Measurements from ENCODE around the gene POMZP3.
"Not testable (repeated sequence)": the region's sequence is repeated elsewhere in the genome, so short reads cannot be mapped to it uniquely, and the experiment has no call there.

POMZP3 gene

DNA sequence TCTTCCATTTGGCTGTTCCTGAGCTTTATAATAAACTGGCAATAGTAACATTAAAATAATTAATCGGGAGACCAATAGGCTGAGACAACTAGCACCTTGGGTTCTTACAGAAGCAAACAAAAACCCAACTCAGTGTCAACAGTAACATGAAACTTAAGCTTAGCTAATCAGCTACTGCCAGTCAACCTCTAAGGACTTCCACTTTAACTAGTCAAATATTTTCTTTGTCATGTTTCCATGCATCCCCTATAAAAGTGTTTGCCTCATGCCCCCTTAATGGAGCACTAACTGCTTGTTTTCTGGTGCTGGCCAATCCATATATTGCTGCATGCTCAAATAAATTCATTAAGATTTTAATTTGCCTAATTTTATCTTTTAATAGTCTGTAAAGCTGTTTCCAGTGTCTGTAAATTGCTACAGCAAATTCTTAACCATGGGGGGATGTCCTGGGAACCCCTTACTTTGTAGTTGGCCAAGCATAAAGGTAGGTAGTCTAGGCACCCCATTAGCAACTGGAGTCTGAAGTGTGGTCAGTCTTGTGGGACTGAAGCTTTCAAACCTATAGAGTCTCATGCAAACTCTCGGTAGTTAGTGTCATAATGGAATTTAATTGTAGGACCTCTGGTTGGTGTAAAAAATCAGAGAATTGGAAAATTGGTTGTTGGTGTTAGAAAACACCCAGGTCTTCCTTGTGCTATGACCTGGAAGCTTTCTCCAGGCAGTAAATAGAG is 40.3 kb downstream of the POMZP3 start:
- DNase-seq (ENCODE audit: low spot score), result not testable (repeated sequence)

DNA sequence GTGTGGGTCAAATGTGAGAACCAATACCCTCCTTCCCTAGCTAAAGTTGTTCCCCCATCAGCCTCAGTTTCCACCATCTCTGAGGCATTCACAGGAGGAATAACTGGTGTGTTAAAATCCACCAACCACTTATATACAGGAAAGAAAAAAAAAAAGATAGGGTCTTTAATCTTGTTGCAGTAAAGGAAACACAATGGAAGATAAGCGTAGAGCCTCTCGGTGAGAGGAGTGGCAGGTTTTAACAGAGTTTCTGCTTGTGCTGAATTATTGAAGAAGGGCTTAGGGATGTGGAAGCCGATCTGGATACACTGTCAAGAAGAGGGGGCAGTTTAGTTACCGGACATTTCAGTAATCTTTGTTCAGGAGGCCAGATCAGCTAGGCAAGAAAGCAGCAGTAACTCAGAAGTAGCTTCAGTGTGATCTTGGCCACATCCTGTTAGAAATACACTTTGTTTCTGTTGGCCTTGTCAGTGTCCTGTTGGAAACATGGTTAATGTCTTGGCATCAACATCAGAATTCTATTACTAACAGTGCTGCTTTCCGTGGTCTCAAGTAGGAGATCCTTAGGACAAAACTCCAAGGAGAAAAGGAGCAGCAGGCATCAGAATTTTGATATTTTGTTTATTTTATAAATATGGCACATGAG is 43.3 kb downstream of the POMZP3 start:
- not testable (repeated sequence) for DNase-seq (ENCODE audit: low spot score)

DNA sequence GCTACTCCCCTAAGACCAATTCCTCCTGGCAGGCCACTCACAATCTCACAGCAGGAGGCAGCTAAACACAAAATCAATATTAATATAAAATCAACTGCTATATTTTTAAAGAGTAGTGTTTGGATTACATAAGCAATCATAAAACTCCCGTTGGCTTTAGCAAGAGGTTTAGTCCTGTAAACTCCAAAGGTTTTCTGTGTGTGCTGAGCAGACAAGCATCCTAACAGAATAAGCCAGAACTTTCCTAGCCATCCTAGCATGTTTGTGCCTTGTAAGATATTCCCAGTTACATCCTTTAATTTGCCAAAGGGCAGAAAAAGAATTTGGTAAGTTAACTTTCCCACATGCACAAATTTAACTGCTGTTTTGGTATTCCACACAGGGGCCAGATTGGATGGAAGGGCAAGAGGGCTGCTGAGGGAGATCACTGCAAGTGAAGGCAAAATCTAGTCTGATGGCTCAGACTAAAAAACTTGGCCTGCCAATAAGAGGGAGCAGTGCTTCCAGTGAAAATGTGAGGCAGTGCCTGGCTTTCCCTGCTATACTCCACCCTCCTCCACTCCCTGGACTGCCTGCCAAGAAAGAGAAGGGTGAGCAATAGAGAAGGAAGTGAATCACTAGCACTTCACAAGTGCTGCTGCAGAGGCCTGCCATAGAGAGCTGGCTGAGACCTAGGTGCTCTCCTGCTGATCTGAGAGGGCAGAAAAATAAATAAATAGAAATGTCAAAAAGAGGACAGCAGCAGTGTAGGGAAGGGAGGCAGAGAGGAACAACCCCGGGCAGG is 44.0 kb downstream of the POMZP3 start:
- DNase-seq (ENCODE audit: low spot score), result not testable (repeated sequence)

DNA sequence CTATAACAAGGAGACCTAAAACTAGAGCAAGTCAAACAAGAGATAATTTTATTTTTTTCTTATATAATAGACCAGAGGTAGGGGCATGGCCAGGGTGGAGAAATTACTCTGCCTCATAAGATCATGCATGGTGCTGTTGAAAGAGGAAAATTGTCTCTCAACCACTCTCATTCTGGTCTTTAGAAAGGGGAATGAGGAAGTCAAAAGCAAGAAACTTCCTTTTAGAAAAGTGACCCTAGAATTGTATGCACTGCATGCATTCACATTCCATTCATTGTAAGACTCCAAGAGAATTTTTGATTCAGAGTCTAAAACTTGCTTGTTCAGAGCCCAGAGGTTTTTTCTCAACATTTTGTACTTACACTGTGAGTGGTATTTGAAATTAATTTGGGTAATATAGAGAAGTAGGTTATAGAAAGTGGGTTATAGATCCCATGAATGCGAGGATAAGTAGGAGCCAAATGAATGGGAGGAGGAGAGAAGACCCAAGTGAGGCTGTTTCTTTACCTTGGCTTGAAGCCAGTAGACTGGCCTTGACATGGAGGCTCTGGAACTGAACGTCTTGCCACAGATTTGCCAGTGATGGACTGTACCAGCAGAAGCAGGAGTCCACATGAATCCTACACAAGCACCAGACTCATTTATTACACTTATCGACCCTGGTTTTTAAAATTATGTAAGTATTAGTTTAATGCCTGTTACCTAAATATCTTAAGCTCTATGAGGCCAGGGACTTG is 51.0 kb downstream of the POMZP3 start:
- not testable (repeated sequence) for DNase-seq (ENCODE audit: low spot score)

DNA sequence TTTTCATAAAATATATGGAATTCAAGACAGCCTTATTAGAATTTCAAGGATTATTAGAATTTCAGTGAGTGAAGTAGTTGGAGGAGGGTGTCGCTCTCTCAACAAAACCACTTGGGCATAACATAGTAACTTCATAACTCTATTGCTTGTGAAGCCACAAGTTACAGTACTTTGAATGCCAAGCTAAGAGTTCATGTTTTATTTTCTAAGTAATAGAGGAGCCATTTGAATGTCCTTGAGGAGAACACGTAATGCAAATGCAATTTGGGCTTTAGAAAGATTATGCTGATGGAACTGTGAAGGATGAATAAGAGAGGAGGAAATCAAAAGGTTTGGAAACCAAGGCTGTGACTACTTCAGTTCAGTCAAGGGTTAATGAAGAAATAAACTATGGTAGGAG is 51.6 kb downstream of the POMZP3 start:
- not testable (repeated sequence) for DNase-seq (ENCODE audit: low spot score)

DNA sequence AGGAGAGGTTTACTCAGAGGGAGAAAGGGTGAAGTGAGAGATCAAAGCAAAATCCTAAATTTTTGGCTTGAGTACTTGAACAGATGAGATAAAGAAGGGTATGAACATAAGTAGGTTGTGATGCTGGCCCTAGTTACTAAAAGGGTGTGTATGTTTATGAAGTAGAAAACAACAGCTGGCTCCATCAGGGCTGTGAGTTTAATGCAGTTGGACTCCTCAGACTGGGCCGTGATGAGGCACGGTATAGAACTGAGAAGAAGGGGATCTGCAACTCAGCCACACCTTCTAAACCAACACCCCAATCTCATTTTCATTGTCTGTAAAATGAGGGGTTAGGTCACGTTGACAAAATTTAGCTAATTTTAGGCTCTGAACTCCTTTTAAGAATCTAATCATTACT is 54.8 kb downstream of the POMZP3 start:
- not testable (repeated sequence) for DNase-seq (ENCODE audit: low spot score)

DNA sequence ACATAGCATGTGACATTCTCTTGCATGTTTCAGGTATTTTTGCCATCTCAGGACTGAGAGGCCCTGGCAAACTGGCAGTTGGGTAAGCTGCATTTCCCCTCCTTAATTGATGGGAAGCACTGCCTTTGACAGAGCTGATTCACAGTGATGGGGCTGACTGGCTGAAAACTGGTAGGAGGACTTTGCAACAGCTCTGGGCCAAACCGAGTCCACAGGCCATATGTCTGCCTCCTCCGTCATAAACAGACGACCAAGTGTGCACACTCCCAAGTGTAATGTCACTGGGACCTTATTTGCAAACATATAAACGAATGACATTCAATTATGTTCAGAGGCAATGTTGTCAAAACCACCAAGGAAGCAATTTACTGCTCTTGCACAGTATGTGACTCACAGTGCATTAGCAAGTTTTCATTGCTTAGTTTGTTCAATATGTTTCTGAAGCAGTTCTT is 56.7 kb downstream of the POMZP3 start:
- DNase-seq (ENCODE audit: low spot score), result not testable (repeated sequence)

DNA sequence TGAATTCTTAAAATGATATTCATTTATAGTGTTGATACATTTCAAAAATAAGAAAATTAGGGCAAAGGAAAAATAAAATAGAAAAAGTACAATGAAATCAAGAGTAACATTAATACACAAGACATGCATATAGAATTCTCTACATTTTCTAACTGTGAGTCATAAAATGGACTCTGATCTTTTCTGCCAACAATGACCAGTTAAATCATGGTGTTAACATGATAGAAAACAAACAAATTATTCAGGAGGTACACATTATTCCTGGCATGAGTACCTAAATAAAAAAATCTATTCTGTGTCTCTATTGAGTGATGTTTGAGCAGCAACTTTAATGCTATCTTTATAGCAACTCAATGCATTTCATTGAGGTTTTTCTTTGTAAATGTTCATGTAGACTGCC is 58.3 kb downstream of the POMZP3 start:
- not testable (repeated sequence) for DNase-seq (ENCODE audit: low spot score)

DNA sequence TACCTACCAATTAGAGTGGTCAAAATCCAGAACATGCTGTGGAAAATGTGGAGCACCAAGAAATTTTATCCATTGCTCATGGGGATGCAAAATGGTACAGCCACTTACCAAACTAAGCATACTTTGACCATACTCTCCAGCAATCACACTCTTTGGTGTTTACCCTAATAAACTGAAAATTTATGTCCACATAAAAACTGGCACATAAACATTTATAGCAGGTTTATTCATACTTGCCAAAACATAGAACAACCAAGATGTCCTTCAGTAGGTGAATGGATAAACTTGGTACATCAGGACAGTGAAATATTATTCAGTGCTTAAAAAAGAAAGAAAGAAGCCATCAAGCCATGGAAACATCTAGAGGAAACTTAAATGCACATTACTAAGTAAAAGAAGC is 59.3 kb downstream of the POMZP3 start:
- DNase-seq (ENCODE audit: low spot score), result not testable (repeated sequence)

DNA sequence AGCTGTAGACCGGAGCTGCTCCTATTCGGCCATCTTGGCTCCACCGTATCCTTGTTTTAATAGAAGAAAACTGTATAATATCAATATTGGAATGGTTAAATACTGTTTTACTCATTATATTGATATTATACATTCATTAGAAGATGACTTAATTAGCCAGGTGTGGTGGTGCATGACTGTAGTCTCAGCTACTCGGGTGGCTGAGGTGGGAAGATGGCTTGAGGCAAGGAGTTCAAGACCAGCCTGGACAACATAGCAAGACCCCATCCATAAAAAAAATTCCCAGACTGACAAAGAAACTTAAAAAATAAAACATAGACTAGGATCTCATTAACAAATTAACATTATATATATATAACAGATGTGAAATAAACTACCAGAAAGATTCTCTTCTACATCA is 59.8 kb downstream of the POMZP3 start:
- not testable (repeated sequence) for DNase-seq (ENCODE audit: low spot score)

DNA sequence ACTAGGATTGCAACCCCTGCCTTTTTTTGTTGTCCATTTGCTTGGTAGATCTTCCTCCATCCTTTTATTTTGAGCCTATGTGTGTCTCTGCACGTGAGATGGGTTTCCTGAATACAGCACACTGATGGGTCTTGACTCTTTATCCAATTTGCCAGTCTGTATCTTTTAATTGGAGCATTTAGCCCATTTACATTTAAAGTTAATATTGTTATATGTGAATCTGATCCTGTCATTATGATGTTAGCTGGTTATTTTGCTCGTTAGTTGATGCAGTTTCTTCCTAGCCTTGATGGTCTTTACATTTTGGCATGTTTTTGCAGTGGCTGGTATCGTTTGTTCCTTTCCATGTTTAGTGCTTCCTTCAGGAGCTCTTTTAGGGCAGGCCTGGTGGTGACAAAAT is 62.1 kb downstream of the POMZP3 start:
- DNase-seq (ENCODE audit: low spot score), result not testable (repeated sequence)

DNA sequence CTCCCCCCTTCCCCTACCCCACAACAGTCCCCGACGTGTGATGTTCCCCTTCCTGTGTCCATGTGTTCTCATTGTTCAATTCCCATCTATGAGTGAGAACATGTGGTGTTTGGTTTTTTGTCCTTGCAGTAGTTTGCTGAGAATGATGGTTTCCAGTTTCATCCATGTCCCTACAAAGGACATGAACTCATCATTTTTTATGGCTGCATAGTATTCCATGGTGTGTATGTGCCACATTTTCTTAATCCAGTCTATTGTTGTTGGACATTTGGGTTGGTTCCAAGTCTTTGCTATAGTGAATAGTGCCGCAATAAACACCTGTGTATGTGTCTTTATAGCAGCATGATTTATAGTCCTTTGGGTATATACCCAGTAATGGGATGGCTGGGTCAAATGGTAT is 65.7 kb downstream of the POMZP3 start:
- not testable (repeated sequence) for DNase-seq (ENCODE audit: low spot score)

DNA sequence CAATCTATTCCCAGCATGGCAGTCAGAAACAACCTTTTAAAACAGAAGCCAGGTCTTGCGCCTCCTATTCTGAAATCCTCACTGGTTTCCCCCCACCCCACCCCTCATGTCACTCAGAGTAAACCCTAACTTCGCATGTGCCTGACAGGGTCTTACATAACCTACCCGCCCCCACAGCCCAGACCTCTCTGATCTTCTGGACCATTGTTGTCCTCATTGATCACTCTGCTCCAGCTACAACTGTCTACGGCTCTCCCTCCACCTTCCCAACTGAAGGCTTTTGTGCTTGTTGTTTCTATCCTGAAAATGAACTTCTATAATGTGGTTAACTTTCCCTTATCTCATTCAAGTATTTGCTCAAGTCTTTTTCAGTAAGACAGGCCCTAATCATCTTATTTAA is 66.9 kb downstream of the POMZP3 start:
- not testable (repeated sequence) for DNase-seq (ENCODE audit: low spot score)

All from D341Med (cell line).